Activated T-helper 17 cell treated with anti-CD3 and anti-CD28 coated beads, Interleukin-2, amount 50 U/mL, for 72 hours (primary cell): ENCODE data around the gene CCDC192. TPM values are rescaled to one million over a fixed set of nuclear protein-coding genes. Genes with fewer than 3 reads are reported as not detected.

Experiments used
- ATAC-seq: fragments of 150-1000 bp; cut with Tn5 transposase; replicated peaks from 2 replicates; pipeline ENCODE4 v1.10.0; 2021; ENCODE audit warnings: mild to moderate bottlenecking, moderate library complexity
- H3K27ac Mint-ChIP-seq: one replicate; pipeline ENCODE4 v1.8.0; 2022; ENCODE audit warnings: mixed read lengths
- H3K27me3 Mint-ChIP-seq: one replicate; pipeline ENCODE4 v1.8.0; 2022; ENCODE audit warnings: mixed read lengths
- H3K36me3 Mint-ChIP-seq: one replicate; pipeline ENCODE4 v1.8.0; 2022; ENCODE audit warnings: low read depth, mild to moderate bottlenecking, mixed read lengths
- H3K4me1 Mint-ChIP-seq: one replicate; pipeline ENCODE4 v1.8.0; 2022; ENCODE audit warnings: mixed read lengths
- H3K4me3 Mint-ChIP-seq: one replicate; pipeline ENCODE4 v1.8.0; 2022; ENCODE audit warnings: mild to moderate bottlenecking, mixed read lengths
- H3K9me3 Mint-ChIP-seq: one replicate; pipeline ENCODE4 v1.8.0; 2022; ENCODE audit warnings: mixed read lengths
- total RNA-seq, 2 donors: library from RNA; stranded (reverse); gene quantifications; one replicate each; pipeline ENCODE4 v1.2.3, GENCODE V29; 2022

The CCDC192 gene
- total RNA-seq, 2 donors from 2014 or later: not detected

- Mint-ChIP-seq H3K9me3 (no peaks in the 10 kb centered on the region), H3K4me1 (no peaks in the 10 kb centered on the region), H3K27ac (no peak overlapping the region), H3K27me3 (no peaks in the 10 kb centered on the region), H3K4me3 (no peak overlapping the region), H3K36me3 (no peaks in the 10 kb centered on the region)
- no peak for ATAC-seq
Measured at GRCh38 chr5:127981498-127981897, 278.3 kb downstream of the CCDC192 start.

- no peaks in the 10 kb centered on the region for H3K27me3 Mint-ChIP-seq
- H3K36me3 Mint-ChIP-seq: no peaks in the 10 kb centered on the region
Measured at GRCh38 chr5:127985811-127986325, 282.7 kb downstream of the CCDC192 start.

GRCh38 chr5:127987354-127988145 lies 284.4 kb downstream of the CCDC192 start:
- H3K4me1 Mint-ChIP-seq: no peaks in the 10 kb centered on the region
- H3K9me3 Mint-ChIP-seq: peaks cover 5% of the 10 kb centered on the region
- H3K4me3 Mint-ChIP-seq: no peak overlapping the region
- H3K27ac Mint-ChIP-seq: no peak overlapping the region
- no peaks in the 10 kb centered on the region for H3K27me3 Mint-ChIP-seq
- no peak for ATAC-seq
- no peaks in the 10 kb centered on the region for H3K36me3 Mint-ChIP-seq

More at GRCh38 chr5:127985811-127986325, 282.7 kb downstream of the CCDC192 start:
- no peaks in the 10 kb centered on the region for H3K9me3 Mint-ChIP-seq
- no peak overlapping the region for H3K27ac Mint-ChIP-seq
- no peaks in the 10 kb centered on the region for H3K4me1 Mint-ChIP-seq
- no peak overlapping the region for H3K4me3 Mint-ChIP-seq
- ATAC-seq: no peak

- no peak for ATAC-seq
- Mint-ChIP-seq H3K27ac (no peak overlapping the region), H3K4me1 (no peaks in the 10 kb centered on the region), H3K36me3 (no peaks in the 10 kb centered on the region), H3K9me3 (peaks cover 8% of the 10 kb centered on the region), H3K27me3 (no peaks in the 10 kb centered on the region), H3K4me3 (no peak overlapping the region)
Measured at GRCh38 chr5:127988146-127988760, 285.1 kb downstream of the CCDC192 start.

Other genes starting within 250 kb of the CCDC192 start
- gene PRRC1, start 185.8 kb upstream of the CCDC192 start, total RNA-seq: 10 to 100 TPM; 31.3 to 39.1 TPM
- gene CTXN3, start 54.3 kb upstream of the CCDC192 start, total RNA-seq: not detected